ENCODE measurements around the gene PROKR2. TPM values are rescaled to one million over a fixed set of nuclear protein-coding genes. Genes with fewer than 3 reads are reported as not detected.

PROKR2 gene
- total and polyA plus RNA-seq, 2 of the 8 experiments (the other 6 are each of a cell fraction or from before 2014, with no cell fraction given): 3.3 to 7.7 TPM

DNA sequence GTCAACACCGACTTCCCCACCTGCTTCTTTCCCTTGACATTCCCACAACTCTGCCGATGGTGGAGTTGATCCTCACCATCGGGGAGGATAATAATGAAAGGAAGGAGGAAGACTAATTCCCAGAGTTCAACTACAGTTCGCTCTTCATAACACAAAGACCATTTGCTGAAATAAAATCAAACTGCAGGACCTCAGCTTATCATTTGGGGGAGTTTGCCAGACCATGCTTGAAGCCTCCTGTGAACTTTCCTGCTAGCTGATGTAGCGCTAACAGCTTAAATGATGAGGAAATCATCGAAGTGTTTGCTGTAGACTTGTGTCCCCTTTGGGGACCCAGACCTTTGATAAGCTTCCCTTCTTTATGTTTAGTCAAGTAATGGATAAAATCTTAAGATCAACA lies 26.2 kb downstream of the PROKR2 start:
- H2BK15ac ChIP-seq (ENCODE audit: low read length): no peak overlapping the region
- H4K20me1 ChIP-seq (replicated peaks in 1 of 2; ENCODE audit: control insufficient read depth in 1 of 2, insufficient read depth in 2 of 2, low read length in 2 of 2): no peaks in the 10 kb centered on the region
- no peak overlapping the region for H2AK5ac ChIP-seq (ENCODE audit: low read depth, low read length)
- no peak overlapping the region for H2BK5ac ChIP-seq (ENCODE audit: low read depth, low read length)
- no peak overlapping the region for H4K5ac ChIP-seq (ENCODE audit: insufficient read length, low read depth, low read length)
- no peak for DNase-seq (ENCODE audit: low read depth in 1 of 2, low spot score in 2 of 2)
- H3K4me1 ChIP-seq (replicated peaks in 1 of 4; ENCODE audit: control insufficient read depth in 3 of 4, insufficient read depth in 4 of 4, low read length in 3 of 4): no peaks in the 10 kb centered on the region
- H2BK20ac ChIP-seq (ENCODE audit: low read length): no peak overlapping the region
- H3K36me3 ChIP-seq (ENCODE audit: control insufficient read depth in 2 of 4, insufficient read depth in 4 of 4, low read length in 3 of 4): no peaks in the 10 kb centered on the region
- no peak overlapping the region for H3K23ac ChIP-seq (ENCODE audit: insufficient read length)
- H3K27ac ChIP-seq (ENCODE audit: low read depth, low read length): no peak overlapping the region
- no peak overlapping the region; the same call in 1 of the 2 replicates for H2AFZ ChIP-seq (ENCODE audit: low read length)
- H3K4ac ChIP-seq (replicated peaks; ENCODE audit: insufficient read length, low read depth, low read length): no peak overlapping the region
- H3K4me2 ChIP-seq (ENCODE audit: insufficient read depth in 1 of 2, low read depth in 2 of 2, low read length in 2 of 2): no peak overlapping the region
- ChIA-PET CTCF (ENCODE audit: partially characterized antibody) (interaction anchor here (1.0 to 2.5 kb wide), 4 partner anchors 17 to 67 kb away, joined by 3 to 7 read pairs (median 6); partner anchors contain the start of gene PROKR2), POLR2A (ENCODE audit: partially characterized antibody) (interaction anchor here (1.6 kb wide), 1 partner anchor 9 kb away, joined by 5 read pairs; no protein-coding TSS in a partner anchor)
- H3K79me2 ChIP-seq (ENCODE audit: control insufficient read depth in 1 of 2, insufficient read depth in 2 of 2, low read length in 2 of 2): no peaks in the 10 kb centered on the region
- no peak overlapping the region for H4K8ac ChIP-seq (ENCODE audit: extremely low read depth, insufficient read depth, low read length)
- no peaks in the 10 kb centered on the region for H3K79me1 ChIP-seq (ENCODE audit: low read depth, low read length)
- H3K9ac ChIP-seq (replicated peaks in 1 of 4; ENCODE audit: extremely low read depth in 1 of 4, low read depth in 3 of 4, low read length in 3 of 4): no peak overlapping the region
- WGBS, 2 experiments (ENCODE audit: extremely low coverage in 1 of 2, insufficient coverage in 1 of 2, insufficient read length in 1 of 2, insufficient replicate concordance in 2 of 2, low coverage in 1 of 2, low lambda C conversion rate in 2 of 2, missing lambda C conversion rate in 1 of 2): 89% methylated on average over 6 of the region's 6 CpGs; no CpG with 5 or more reads in 1 of the 2 experiments
- no peaks in the 10 kb centered on the region for H3K23me2 ChIP-seq (ENCODE audit: low read depth, low read length)
- no peak for FAIRE-seq
- H2BK120ac ChIP-seq (replicated peaks; ENCODE audit: low read depth, low read length): no peak overlapping the region
- H3K14ac ChIP-seq (ENCODE audit: insufficient read length): no peak overlapping the region
- no peaks in the 10 kb centered on the region; a peak in 1 of 7 replicates for H3K27me3 ChIP-seq (replicated peaks in 1 of 4; ENCODE audit: control insufficient read depth in 3 of 4, extremely low read depth in 1 of 4, insufficient read depth in 3 of 4, low read length in 3 of 4)
- H3K56ac ChIP-seq (replicated peaks; ENCODE audit: insufficient read length, low read depth, low read length): no peak overlapping the region
- H3K4me3 ChIP-seq (ENCODE audit: extremely low read depth in 1 of 4, insufficient read depth in 2 of 4, low read depth in 3 of 4, low read length in 4 of 4): no peak overlapping the region
- TF ChIP-seq SP1 (IDR thresholded peaks at IDR 0.05; ENCODE audit: low read depth, low read length): no peak
- no peak for TF ChIP-seq CBX5 (IDR thresholded peaks at IDR 0.05; ENCODE audit: low read depth, low read length)
- no peak for TF ChIP-seq USF2 (IDR thresholded peaks at IDR 0.05; ENCODE audit: low read length)
- no peak for TF ChIP-seq CTBP2 (IDR thresholded peaks at IDR 0.05; ENCODE audit: borderline replicate concordance, insufficient read depth, insufficient read length, low read length)
- TF ChIP-seq, protein P1, sequence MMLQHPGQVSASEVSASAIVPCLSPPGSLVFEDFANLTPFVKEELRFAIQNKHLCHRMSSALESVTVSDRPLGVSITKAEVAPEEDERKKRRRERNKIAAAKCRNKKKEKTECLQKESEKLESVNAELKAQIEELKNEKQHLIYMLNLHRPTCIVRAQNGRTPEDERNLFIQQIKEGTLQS (IDR thresholded peaks at IDR 0.05; ENCODE audit: insufficient read depth, low read depth, low read length): no peak
- no peak for TF ChIP-seq CHD1 (IDR thresholded peaks at IDR 0.05; ENCODE audit: low read depth, low read length)
- TF ChIP-seq, protein P2, sequence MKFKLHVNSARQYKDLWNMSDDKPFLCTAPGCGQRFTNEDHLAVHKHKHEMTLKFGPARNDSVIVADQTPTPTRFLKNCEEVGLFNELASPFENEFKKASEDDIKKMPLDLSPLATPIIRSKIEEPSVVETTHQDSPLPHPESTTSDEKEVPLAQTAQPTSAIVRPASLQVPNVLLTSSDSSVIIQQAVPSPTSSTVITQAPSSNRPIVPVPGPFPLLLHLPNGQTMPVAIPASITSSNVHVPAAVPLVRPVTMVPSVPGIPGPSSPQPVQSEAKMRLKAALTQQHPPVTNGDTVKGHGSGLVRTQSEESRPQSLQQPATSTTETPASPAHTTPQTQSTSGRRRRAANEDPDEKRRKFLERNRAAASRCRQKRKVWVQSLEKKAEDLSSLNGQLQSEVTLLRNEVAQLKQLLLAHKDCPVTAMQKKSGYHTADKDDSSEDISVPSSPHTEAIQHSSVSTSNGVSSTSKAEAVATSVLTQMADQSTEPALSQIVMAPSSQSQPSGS (IDR thresholded peaks at IDR 0.05; ENCODE audit: low read length): no peak
- H4K91ac ChIP-seq (replicated peaks; ENCODE audit: insufficient read length, low read length): no peak overlapping the region
- H2BK12ac ChIP-seq (ENCODE audit: low read depth, low read length): no peak overlapping the region
- H3K18ac ChIP-seq (ENCODE audit: extremely low read depth, low read length): no peak overlapping the region
- H3K9me3 ChIP-seq (ENCODE audit: insufficient read depth in 2 of 2, low read depth in 1 of 2, low read length in 1 of 2): no peaks in the 10 kb centered on the region

Data from H1 (cell line).